GM12891 (cell line): ENCODE results near the gene EIF1AD.
"Not testable (repeated sequence)": the region's sequence is repeated elsewhere in the genome, so short reads cannot be mapped to it uniquely, and the experiment has no call there.

ENCODE experiments used
- DNase-seq: peaks from one replicate; pipeline ENCODE4 v3.0.0; 2011; ENCODE audit warnings: low spot score; ENCODE audit not compliant: insufficient read length
- FAIRE-seq: peaks from 2 replicates; lab custom pipeline; 2011; peaks lifted over from hg19 to GRCh38; lab: Jason Lieb, UNC
- PAX5 ChIP-seq: IDR thresholded peaks from 2 replicates; pipeline ENCODE4 v1.6.1; 2011; ENCODE audit warnings: low read length, moderate library complexity, mild to moderate bottlenecking; ENCODE audit not compliant: insufficient read depth, severe bottlenecking
- POLR2A ChIP-seq: IDR thresholded peaks from 2 replicates; pipeline ENCODE4 v1.6.1; 2011; ENCODE audit warnings: low read depth, low read length, control low read depth
- POLR2AphosphoS5 ChIP-seq: IDR thresholded peaks from 2 replicates; pipeline ENCODE4 v1.6.1; 2011; ENCODE audit warnings: low read depth, low read length, control low read depth
- POU2F2 ChIP-seq: IDR thresholded peaks from 2 replicates; pipeline ENCODE4 v1.6.1; 2011; ENCODE audit warnings: low read depth, mild to moderate bottlenecking, control low read depth, low read length, moderate library complexity
- SPI1 ChIP-seq: IDR thresholded peaks from 2 replicates; pipeline ENCODE4 v1.6.1; 2011; ENCODE audit warnings: low read depth, low read length, control low read depth
- TAF1 ChIP-seq: IDR thresholded peaks from 2 replicates; pipeline ENCODE4 v1.6.1; 2011; ENCODE audit warnings: low read depth, low read length, control low read depth

Gene EIF1AD

DNA sequence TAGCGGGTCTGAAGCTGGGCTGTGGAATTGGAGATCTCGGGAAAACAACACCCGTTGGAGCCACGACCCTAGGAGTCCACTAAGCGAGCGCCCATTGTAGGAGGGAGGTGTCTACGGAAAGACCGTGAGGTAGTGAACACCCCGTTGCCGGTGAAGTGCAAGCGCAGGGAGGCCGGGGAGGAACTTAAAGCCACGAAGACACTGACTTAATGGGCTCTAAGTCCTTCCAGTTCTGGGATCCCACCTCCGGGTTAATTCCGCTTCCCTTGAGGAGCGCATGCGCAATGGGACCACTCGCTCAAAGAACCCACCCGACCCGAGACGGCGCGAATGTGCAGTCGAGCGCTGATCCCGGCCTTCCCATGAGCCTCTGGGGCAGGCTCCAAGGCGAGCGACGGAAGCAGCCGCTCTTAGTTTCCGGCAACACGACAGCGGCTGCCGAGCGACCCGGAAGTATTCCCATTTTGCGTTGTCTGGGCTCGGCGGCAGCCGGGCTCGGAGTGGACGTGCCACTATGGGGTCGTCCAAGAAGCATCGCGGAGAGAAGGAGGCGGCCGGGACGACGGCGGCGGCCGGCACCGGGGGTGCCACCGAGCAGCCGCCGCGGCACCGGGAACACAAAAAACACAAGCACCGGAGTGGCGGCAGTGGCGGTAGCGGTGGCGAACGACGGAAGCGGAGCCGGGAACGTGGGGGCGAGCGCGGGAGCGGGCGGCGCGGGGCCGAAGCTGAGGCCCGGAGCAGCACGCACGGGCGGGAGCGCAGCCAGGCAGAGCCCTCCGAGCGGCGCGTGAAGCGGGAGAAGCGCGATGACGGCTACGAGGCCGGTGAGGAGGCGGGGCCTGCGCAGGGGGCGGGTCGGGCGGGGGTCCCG lies 40.5 kb downstream of the EIF1AD start, which contains the start of gene SART1:
Gene SART1 (plus strand): TSS at position 468 of the 874 bp plus-strand sequence. CDS start 47 bp downstream, at position 515.
- FAIRE-seq (peak; percentile 95), DNase-seq (peak; percentile 99)
- TF ChIP-seq POLR2AphosphoS5, result peak; percentile 88
- peak; percentile 93 for TF ChIP-seq POLR2A
- peak; percentile 98 for TF ChIP-seq TAF1
- no peak for TF ChIP-seq SPI1
- TF ChIP-seq POU2F2, result peak; percentile 62; the same call in 1 of the 2 replicates
- TF ChIP-seq PAX5, result peak; percentile 79

DNA sequence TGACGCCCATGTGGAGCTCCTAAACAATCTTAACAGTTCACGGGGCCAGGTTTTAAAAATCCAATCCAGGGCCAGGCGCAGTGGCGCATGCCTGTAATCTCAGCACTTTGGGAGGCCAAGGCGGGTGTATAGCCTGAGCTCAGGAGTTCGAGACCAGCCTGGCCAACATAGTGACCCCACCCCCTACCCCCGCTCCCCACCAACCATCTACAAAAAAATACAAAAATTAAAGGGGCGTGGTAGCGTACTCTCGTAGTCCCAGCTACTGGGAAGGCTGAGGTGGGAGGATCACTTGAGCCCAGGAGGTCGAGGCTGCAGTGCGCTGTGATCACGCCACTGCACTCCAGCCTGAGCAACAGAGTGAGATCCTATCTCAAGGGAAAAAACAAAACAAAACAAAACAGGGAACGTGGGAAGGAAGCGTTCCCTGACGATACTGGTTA lies 41.1 kb downstream of the EIF1AD start:
- no peak for FAIRE-seq
- no peak for TF ChIP-seq POU2F2
- no peak for TF ChIP-seq TAF1
- no peak for TF ChIP-seq SPI1
- TF ChIP-seq PAX5, result no peak
- no peak for TF ChIP-seq POLR2AphosphoS5
- no peak for TF ChIP-seq POLR2A
- DNase-seq, result no peak

DNA sequence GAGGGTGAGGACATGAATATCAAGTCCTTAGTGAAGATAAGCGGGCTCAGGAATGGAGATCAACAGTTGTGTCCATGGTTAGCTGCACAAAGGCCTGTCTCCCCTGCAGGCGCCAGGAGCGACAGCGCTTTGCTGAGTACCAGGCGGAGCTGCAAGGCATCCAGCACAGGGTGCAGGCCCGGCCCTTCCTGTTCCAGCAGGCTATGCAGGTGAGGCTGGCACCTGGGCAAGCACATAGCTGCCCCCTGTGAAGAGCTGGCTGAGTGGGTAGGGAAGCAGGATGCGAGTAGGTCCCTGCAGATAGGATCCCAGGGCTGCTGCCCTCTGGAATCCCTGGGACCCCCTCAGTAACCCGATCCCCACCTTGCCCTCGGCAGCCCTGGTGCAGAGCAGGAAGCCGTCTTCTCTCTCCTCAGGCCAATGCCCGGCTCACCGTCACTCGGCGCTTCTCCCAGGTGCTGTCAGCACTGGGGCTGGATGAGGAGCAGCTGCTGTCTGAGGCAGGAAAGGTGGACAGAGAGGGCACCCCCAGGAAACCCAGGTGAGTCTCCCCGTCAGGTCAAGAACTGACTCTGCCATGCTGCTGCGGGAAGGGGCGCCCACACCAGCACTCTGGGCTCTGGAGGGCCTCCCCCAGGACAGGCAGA lies 43.1 kb downstream of the EIF1AD start:
- no peak for TF ChIP-seq POU2F2
- TF ChIP-seq PAX5, result no peak
- TF ChIP-seq POLR2A, result no peak
- TF ChIP-seq SPI1, result no peak
- TF ChIP-seq TAF1, result no peak
- no peak for TF ChIP-seq POLR2AphosphoS5
- FAIRE-seq (no peak), DNase-seq (no peak)

DNA sequence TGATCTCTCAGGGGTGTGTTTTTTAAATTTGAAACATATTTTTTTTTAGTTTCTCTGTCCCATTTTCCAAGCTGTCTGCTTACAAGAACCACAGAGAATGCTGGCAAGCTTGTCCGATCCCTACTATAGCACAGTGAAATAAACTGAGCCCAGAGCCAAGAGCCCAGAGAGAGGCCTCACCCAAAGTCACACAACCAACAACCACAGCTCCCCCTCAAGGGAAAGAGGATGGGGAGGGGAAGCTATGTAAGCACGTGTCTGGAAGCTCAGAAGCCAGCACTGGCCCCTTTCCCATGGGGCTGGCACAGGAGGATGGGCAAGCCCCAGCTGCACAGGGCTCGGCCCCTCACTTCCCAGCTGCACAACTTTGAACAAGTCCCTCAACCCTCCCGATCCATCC lies 43.7 kb downstream of the EIF1AD start:
- TF ChIP-seq SPI1 (no peak), POLR2A (no peak), PAX5 (no peak), POU2F2 (no peak), TAF1 (no peak), POLR2AphosphoS5 (no peak)
- DNase-seq, result no peak
- no peak for FAIRE-seq

DNA sequence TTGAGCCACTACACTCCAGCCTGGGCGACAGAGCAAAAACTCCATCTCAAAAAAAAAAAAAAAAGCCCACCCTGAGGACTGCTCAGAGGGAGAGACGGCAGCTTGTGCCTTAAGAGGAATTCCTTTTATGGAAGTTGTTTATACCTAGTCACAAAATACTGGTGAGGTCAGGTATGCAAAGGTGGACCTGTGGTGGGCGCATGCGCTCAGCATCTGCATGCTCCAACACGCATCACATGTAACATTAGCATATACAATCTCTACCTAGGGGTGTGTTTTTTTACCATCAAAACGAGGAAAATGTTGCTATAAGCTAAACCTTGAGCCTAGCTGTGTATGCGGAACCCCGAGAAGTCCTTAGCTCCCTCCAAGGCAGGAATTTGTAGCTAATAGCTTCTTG lies 47.2 kb downstream of the EIF1AD start:
- FAIRE-seq (no peak), DNase-seq (no peak)
- no peak for TF ChIP-seq PAX5

DNA sequence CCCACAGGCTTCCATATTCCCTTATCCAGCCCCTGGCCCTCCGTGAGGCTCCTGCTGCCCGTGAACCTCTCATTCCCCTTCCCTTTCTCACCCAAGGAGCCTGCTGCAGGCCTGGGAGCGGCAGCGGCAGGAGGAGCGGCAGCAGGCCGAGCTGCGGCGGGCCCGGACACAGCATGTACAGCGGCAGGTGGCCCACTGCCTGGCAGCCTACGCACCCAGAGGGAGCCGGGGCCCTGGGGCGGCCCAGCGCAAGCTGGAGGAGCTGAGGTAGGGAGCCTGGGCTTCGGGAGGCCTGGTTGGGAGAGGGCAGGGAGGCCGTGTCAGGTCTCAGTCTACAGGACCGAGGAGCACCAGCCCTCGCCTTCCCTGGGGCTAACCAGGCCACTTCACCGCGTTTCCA lies 48.5 kb downstream of the EIF1AD start:
- TF ChIP-seq POLR2AphosphoS5, result no peak
- no peak for TF ChIP-seq POLR2A
- TF ChIP-seq PAX5, result no peak
- TF ChIP-seq TAF1, result no peak
- TF ChIP-seq SPI1, result no peak
- no peak for FAIRE-seq
- no peak for DNase-seq

DNA sequence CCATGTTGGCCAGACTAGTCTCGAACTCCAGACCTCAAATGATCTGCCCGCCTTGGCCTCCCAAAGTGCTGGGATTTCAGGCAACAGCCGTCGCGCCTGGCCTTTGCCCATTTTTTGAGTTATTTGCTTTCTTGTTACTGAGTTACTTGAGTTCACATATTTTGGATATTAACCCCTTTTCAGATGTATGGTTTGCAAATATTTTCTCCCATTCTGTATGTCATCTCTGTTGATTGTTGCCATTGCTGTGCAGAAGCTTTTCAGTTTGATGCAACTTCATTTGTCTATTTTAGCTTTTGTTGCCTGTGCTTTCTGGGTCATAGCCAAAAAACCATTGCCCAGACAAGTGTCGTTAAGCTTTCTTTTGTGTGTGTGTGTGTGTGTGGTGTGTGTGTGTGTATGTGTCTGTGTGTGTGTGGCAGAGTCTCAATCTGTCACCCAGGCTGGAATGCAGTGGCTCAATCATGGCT lies 49.9 kb downstream of the EIF1AD start:
- DNase-seq, result no peak
- FAIRE-seq, result no peak
- TF ChIP-seq TAF1 (no peak), POLR2A (no peak), SPI1 (no peak), POLR2AphosphoS5 (no peak), POU2F2 (no peak), PAX5 (no peak)

DNA sequence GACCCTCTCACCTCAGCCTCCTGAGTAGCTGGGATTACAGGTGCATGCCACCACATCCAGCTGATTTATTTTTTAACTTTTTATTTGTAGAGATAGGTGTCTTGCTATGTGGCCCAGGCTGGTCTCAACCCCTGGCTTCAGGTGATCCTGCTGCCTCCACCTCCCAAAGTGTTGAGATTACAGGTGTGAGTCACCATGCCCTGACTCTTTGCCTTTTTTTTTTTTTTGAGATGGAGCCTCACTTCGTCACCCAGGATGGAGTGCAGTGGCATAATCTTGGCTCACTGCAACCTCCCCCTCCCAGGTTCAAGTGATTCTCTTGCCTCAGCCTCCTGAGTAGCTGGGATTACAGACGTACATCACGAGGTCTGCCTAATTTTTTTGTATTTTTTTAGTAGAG lies 50.3 kb downstream of the EIF1AD start:
- DNase-seq, FAIRE-seq: not testable (repeated sequence)

DNA sequence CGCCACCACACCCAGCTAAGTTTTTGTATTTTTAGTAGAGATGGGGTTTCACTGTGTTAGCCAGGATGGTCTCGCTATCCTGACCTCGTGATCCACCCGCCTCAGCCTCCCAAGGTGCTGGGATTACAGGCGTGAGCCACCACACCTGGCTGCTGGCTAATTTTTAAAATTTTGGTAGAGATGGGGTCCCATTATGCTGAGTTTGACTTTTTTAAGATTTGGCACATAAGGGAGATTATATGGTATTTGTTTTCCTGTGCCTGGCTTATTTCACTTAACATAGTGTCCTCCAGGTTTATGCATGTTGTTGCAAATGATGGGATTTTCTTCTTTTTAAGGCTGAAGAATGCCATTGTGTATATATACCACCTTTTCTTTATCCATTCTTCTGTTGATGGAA lies 51.2 kb downstream of the EIF1AD start:
- FAIRE-seq, DNase-seq: not testable (repeated sequence)

DNA sequence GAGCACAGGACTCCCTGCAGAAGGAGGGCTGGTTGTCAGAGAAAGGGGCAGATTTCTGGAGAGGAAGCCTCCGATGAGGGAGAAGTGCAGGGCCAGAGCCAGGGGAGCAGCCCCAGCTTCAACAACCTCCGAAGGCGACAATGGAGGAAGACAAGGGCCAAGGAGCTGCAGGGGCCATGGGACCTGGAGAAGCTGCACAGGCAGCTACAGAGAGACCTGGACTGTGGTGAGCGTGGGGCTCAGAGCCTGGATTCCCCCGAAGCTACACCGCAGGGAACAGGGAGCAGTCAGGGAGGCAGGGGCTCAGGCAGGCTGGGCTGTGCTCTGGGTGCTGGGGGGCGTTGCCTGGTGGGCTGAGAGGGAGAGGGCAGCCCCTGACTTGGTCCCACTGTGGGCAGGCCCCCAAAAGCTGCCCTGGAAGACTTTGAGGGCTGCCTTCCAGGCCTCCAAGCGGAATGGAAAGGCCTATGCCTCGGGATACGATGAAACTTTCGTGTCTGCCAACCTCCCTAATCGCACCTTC lies 54.3 kb downstream of the EIF1AD start:
- DNase-seq (no peak), FAIRE-seq (no peak)
- no peak for TF ChIP-seq POLR2AphosphoS5
- no peak for TF ChIP-seq POLR2A
- TF ChIP-seq TAF1, result no peak
- TF ChIP-seq POU2F2, result no peak
- no peak for TF ChIP-seq PAX5
